ENCODE data around the gene TSPAN31.

The TSPAN31 gene

DNA sequence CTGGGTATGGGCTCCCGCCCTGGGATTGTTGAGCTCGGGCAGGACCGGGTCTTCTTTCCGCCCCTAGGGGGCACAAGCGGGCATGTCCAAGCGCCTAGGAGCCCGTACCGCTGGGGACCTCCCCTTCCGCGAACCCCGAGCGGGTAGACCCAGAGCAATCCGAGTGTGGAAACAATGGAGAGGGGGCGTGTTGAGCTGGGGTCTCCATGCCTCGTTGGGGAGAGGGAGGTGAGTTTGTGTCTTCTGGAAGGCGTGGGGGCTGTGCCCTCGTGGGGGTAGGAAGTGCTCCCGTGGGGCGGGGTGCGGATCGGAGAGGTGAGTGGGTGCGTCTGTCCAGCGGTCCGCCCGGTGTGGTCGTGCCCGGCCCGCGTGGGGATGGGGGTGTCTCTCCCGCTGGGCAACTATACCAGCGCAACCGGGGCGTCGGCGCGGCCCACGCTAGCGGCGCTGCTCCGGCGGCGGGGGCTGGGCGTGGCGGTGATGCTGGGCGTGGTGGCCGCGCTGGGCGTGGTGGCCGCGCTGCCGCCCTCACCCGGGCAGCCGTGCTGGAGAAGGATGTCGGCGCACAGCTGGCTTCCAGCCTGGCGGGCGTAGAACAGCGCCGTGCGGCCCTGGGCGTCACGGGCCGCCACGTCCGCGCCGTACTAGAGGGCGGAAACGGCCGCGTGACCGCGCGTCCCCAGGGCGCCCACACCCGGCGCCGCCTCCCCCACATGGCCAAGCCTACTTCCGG, 18.5 kb upstream of the TSPAN31 start:
- Mint-ChIP-seq H3K4me3 (peak overlapping the region; percentile 78), H3K36me3 (peaks cover 30% of the 10 kb centered on the region), H3K4me1 (peaks cover 18% of the 10 kb centered on the region), H3K27ac (peak overlapping the region; percentile 56), H3K27me3 (no peaks in the 10 kb centered on the region), H3K9me3 (no peaks in the 10 kb centered on the region)
- ATAC-seq (ENCODE audit: low read depth) (peak; percentile 65), DNase-seq (ENCODE audit: low spot score in 2 of 2) (no peak)

DNA sequence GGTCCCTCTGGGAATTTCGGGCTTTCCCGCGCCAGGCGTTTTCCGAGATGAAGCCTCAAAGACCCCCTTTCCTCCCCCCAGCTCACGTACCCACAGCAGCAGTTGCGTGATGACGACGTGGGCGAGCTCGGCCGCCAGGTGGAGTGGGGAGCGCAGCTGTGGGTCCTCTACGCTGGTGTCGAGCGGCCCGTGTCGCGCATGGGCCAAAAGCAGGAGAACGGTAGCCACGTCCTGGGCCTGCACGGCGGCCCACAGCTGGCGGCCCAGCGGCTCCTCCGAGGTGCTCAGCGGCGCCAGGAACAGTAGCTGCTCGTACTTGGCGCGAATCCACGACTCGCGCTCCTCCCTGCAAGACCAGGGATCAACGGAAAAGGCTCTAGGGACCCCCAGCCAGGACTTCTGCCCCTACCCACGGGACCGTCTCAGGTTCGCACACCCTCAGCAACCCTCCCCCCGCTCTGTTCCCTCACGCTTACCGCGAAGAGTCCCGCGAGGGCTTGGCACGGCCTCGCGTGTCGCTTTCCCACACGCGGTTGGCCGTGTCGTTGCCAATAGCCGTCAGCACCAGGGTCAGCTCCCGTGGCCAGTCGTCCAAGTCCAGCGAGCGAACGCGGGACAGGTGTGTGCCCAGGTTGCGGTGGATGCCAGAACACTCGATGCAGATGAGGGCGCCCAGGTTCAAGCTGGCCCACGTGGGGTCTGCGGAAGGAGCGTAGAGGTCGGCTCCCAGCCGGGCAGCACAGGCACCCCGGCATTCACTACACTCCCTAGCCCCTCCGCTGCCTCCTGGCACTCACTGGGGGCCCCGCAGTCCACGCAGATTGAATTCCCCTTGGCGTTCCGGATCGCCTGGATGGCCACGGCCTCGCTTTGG, 17.7 kb upstream of the TSPAN31 start:
- H3K4me1 Mint-ChIP-seq: peaks cover 18% of the 10 kb centered on the region
- H3K4me3 Mint-ChIP-seq: peak overlapping the region; percentile 34
- H3K36me3 Mint-ChIP-seq: peaks cover 30% of the 10 kb centered on the region
- DNase-seq (ENCODE audit: low spot score in 2 of 2): no peak
- no peaks in the 10 kb centered on the region for H3K27me3 Mint-ChIP-seq
- peak; percentile 42 for ATAC-seq (ENCODE audit: low read depth)
- H3K27ac Mint-ChIP-seq: no peak overlapping the region
- H3K9me3 Mint-ChIP-seq: no peaks in the 10 kb centered on the region

DNA sequence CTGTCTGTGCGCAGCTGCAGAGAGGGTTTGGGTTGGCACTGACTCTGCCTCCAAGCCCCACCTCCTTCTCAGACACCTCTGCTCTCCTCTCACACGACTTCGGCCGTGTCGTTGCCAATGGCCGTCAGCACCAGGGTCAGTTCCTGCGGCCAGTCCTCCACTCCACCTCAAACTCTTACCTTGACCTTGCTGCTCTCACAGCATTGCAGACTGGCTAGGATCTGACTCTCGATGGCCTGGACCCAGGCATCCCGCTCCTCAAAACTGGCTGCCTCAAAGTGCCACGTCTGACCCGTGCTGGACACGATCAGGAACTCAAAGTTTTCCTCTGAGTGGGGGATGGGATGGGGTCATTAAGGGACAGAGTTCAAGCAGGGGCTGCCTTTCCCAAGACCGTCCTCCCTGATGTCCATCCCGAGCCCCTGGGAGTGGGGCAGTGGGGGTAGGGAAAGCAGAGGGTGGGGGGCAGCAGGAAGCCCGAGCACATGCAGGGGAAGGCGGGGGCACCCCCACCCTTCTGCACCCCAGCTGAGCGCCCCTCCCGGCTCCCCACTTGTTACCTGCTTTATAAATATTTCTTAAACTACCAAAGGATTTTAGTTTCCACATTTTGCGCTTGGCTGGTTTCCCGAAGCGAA, 17.0 kb upstream of the TSPAN31 start:
- Mint-ChIP-seq H3K4me3 (no peak overlapping the region), H3K4me1 (peaks cover 18% of the 10 kb centered on the region), H3K36me3 (peaks cover 33% of the 10 kb centered on the region), H3K27me3 (no peaks in the 10 kb centered on the region), H3K27ac (no peak overlapping the region), H3K9me3 (no peaks in the 10 kb centered on the region)
- no peak for ATAC-seq (ENCODE audit: low read depth)
- DNase-seq (ENCODE audit: low spot score in 2 of 2): no peak

DNA sequence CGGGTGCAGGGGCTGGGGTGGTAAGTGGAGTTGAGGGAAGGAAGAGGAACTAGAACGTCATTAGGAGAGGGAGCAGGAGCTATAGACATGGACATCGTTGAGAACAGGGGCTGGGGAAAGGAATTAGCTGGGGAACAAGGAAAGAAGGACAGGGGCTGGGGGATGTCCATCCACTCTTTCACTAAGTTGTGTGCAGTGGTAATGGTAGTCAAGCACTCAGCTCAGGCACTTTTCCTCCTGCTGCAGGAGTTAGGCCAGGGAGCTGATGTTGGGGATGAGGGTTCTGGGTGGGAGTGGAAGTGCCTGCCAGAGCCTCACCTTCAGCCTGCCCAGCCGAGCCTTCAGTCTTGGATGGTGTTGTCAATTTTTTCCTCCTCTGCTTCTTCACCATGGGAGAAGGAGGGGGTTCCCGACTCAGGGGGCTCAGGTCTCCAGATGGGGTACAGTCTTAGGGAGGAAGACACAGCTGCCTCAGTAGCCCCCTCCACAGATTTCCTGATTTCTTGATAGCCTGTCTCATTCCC, 15.5 kb upstream of the TSPAN31 start:
- Mint-ChIP-seq H3K36me3 (peaks cover 41% of the 10 kb centered on the region), H3K4me3 (no peak overlapping the region)

DNA sequence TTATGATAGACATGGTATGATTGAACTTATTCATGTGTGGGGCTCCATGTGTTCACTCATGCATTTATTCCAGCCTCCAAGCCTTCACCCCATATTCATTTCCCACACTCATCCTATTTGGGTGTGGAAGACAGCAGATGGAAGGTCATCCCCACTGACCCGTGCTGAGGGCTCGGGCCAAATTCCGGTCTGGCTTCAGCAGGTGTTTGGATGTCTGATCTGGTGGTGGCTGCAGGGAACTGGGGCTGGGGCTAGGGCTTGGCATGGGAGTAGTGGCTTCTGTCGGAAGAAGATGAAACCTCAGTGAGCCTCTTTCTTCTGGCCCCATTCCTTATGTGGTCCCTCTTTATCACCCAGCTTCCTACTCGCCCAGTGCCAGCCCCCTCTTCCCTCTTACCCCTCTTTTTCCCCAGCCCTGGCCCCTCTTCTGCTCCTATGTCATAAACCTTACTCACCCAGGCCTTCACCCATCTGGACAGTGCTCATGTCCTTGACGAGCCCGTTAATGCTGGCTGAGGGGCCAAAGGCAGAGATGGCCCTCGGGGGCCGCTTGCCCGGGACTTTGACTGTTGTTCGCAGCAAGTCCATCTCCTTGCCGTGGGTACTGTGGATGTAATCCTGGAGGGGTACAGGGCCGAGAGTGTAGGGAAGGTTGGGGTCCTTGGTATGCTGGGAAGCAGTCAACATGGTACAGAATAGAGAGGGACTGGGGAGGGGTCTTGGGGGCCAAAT, 14.3 kb upstream of the TSPAN31 start:
- Mint-ChIP-seq H3K4me1 (peaks cover 12% of the 10 kb centered on the region), H3K27me3 (no peaks in the 10 kb centered on the region), H3K36me3 (peaks cover 44% of the 10 kb centered on the region), H3K4me3 (no peak overlapping the region), H3K27ac (no peak overlapping the region), H3K9me3 (no peaks in the 10 kb centered on the region)
- ATAC-seq (ENCODE audit: low read depth) (no peak), DNase-seq (ENCODE audit: low spot score in 2 of 2) (no peak)

More for the DNA sequence above, 15.5 kb upstream of the TSPAN31 start:
- H3K27me3 Mint-ChIP-seq: no peaks in the 10 kb centered on the region
- H3K9me3 Mint-ChIP-seq: no peaks in the 10 kb centered on the region
- no peak for ATAC-seq (ENCODE audit: low read depth)
- peaks cover 18% of the 10 kb centered on the region for H3K4me1 Mint-ChIP-seq
- DNase-seq (ENCODE audit: low spot score in 2 of 2): no peak
- no peak overlapping the region for H3K27ac Mint-ChIP-seq

DNA sequence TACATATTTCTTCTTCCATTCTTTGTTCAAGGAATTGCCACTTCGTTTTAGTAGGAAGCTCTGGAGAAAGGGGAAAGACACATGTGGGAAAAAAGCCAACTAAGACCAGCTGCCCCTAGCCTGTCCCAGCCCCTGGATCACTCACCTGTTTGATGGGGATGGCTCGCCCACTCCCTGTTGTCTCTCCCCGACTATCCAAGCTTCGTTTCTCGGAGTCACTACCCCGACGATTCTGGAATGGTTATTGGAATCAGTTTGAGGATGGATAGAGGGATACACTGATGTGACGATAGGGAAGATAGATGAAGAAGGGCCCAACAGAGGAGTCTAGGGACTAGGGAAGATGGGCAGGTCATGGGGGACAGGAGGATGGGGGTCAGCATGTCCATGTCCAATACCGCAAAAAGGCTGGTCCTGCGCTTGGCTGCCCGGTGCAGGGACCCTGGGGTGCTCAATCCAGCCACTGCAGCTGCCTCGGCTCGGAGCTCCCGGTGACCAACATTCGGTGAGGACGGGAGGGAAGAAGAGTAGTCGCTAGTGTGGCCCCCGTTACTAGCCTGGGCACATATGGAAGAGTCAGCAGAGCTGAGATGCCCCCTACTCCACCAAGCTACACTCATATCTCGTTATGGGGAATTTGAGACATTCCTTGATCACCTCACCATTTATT, 13.3 kb upstream of the TSPAN31 start:
- Mint-ChIP-seq H3K4me3 (no peak overlapping the region), H3K9me3 (no peaks in the 10 kb centered on the region), H3K4me1 (peaks cover 11% of the 10 kb centered on the region), H3K27ac (no peak overlapping the region), H3K36me3 (peaks cover 42% of the 10 kb centered on the region), H3K27me3 (no peaks in the 10 kb centered on the region)
- DNase-seq (ENCODE audit: low spot score in 2 of 2) (no peak), ATAC-seq (ENCODE audit: low read depth) (no peak)

DNA sequence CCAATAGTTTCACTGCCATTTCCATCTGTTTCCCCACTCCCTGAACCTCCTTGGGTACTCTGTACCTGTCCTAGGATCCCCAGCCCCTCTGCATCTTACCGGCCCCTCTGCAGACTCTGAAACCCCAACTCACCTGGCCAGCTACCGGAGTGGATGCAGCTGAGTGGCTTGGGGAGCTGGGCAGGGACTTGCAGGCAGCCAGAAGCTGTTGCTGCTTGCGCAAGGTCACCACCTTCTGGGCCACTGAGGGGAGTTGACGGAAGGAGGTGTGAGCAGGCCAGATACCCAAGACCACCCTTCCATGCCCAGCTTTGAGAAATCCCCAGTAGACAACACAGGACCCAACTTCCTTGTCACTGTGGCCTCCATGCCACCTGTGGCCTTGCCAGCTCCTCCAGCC, 12.6 kb upstream of the TSPAN31 start:
- Mint-ChIP-seq H3K9me3 (no peaks in the 10 kb centered on the region), H3K27me3 (no peaks in the 10 kb centered on the region), H3K4me3 (no peak overlapping the region), H3K4me1 (peaks cover 12% of the 10 kb centered on the region), H3K27ac (no peak overlapping the region), H3K36me3 (peaks cover 43% of the 10 kb centered on the region)
- ATAC-seq (ENCODE audit: low read depth) (no peak), DNase-seq (ENCODE audit: low spot score in 2 of 2) (no peak)

DNA sequence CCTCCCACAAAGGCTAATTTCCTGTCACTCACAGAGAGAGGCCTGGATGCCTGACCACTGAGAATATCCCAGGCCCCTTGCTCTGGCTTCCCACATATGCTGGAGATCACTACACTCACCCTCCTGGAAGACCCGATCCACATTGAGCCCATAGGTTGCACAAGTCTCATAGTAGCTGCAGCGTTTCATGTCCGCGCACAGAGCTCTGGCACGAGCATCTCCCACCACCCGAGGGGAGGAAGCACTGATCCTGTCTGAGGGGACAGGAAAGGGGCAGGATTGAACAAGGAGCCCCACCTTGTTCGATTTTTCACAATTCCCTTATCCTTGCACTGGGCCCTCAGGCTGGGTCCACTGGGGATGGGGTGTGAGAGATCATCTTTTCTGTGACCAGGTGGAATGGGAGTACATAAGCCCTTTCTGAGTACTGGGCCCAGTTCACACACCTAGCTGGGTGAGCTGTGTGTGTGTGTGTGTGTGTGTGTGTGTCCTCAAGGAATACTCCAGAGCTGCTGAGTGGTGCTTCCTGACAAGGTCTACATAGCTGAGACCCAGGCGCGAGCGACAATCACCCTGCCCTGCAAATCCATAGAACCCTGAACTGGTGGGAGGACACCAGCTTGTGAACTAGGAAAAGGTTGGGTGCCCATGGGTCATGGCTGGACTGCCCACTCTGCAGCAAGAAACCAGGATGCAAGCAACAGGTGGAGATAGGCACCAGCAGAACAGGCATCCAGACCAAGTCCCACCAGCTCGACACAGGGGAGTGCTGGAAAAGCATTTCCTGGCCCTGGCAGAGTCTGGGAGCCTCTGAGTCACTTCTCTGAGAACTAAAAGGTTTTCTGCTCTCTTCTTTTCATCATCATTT, 11.9 kb upstream of the TSPAN31 start:
- no peaks in the 10 kb centered on the region for H3K9me3 Mint-ChIP-seq
- ATAC-seq (ENCODE audit: low read depth) (no peak), DNase-seq (ENCODE audit: low spot score in 2 of 2) (no peak)
- H3K4me3 Mint-ChIP-seq: no peak overlapping the region
- H3K27me3 Mint-ChIP-seq: no peaks in the 10 kb centered on the region
- H3K4me1 Mint-ChIP-seq: peaks cover 12% of the 10 kb centered on the region
- H3K36me3 Mint-ChIP-seq: peaks cover 40% of the 10 kb centered on the region
- H3K27ac Mint-ChIP-seq: no peak overlapping the region

DNA sequence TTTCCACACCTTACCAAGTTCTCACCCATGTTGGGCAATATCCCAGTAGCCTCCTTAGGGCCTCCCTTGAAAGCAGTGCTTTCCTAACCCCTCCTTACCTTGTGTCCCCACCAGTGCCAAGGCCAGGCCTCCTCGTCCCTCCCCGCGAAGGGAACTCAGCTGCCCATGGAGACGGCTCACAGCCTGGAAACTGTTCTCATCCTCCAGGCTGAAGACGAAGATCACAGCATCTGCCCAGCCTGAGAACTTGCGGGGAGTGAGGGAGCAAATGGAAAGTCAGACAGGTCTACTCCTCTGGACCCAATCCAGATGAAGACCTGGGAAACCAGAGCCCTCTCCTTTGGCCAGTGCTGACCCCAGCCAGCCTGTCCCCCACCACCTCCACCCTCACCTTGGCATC, 10.9 kb upstream of the TSPAN31 start:
- no peak for ATAC-seq (ENCODE audit: low read depth)
- H3K27ac Mint-ChIP-seq: no peak overlapping the region
- no peak overlapping the region for H3K4me3 Mint-ChIP-seq
- H3K9me3 Mint-ChIP-seq: no peaks in the 10 kb centered on the region
- H3K4me1 Mint-ChIP-seq: peaks cover 9% of the 10 kb centered on the region
- no peaks in the 10 kb centered on the region for H3K27me3 Mint-ChIP-seq
- peaks cover 34% of the 10 kb centered on the region for H3K36me3 Mint-ChIP-seq
- no peak for DNase-seq (ENCODE audit: low spot score in 2 of 2)

DNA sequence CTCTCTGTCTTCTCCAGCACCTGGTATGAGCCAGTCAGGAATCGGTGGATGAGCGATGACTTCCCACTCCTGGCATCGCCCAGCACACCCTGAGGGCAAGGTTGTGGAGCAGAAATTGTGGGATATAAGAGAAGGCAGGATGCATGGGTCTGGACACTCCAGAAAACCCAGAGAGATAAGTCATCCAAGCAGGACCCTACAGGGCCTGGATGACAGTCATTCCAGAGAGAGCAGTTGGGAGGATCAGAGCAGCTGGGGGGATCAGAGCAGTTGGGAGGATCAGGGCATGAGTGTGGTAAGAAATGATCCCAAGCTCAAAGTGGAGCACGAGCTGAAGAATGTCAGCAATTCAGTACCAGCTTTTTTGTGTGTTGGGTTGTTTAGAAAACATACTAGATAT, 10.2 kb upstream of the TSPAN31 start:
- H3K9me3 Mint-ChIP-seq: no peaks in the 10 kb centered on the region
- peaks cover 34% of the 10 kb centered on the region for H3K36me3 Mint-ChIP-seq
- H3K4me3 Mint-ChIP-seq: no peak overlapping the region
- DNase-seq (ENCODE audit: low spot score in 2 of 2) (no peak), ATAC-seq (ENCODE audit: low read depth) (no peak)
- no peaks in the 10 kb centered on the region for H3K27me3 Mint-ChIP-seq
- H3K27ac Mint-ChIP-seq: peak overlapping the region; percentile 15
- peaks cover 10% of the 10 kb centered on the region for H3K4me1 Mint-ChIP-seq

DNA sequence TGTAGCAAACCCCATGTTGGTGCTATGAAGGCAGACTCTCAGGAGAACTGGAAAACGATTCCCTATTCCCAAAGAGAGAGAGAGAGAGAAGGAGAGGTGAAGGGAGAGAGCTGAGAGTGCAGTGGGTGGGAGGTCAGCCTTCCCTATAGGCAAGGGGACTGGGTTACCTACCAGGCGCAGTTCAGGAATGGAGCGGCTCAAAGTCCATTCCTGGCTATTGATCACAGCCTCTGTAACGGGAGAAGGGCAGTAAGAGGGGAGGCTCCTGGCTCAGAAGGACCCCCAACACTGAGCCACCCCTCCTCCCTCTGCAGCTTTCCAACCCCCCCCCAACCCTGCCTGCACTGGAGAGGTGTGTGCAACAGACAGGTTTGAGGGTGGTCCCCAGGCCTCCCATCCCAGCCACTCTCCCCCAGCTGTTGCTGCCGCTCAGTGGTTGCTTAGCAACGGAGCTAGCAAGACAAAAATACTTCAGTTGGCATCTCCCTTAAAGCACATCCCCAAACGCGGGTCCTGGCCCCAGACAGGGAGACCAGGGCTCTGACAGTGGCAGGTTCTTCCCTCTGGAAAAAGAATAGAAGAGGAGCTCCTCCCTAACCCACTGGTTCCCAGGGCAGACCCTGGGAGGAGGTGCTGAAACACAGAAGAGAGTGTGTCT, 9.5 kb upstream of the TSPAN31 start:
- H3K36me3 Mint-ChIP-seq: peaks cover 32% of the 10 kb centered on the region

More for the DNA sequence above, 9.5 kb upstream of the TSPAN31 start:
- H3K4me3 Mint-ChIP-seq: no peak overlapping the region
- DNase-seq (ENCODE audit: low spot score in 2 of 2) (no peak), ATAC-seq (ENCODE audit: low read depth) (no peak)
- H3K27me3 Mint-ChIP-seq: no peaks in the 10 kb centered on the region
- no peak overlapping the region for H3K27ac Mint-ChIP-seq
- H3K4me1 Mint-ChIP-seq: peaks cover 10% of the 10 kb centered on the region
- no peaks in the 10 kb centered on the region for H3K9me3 Mint-ChIP-seq

All from memory B cell (primary cell).